Kidney capillary endothelial cell (primary cell): ENCODE measurements around the gene ISG20L2.

Experiments used
- DNase-seq: peaks from one replicate; pipeline ENCODE4 v3.0.0-alpha.2; 2018; ENCODE audit warnings: low spot score

The ISG20L2 gene

DNA sequence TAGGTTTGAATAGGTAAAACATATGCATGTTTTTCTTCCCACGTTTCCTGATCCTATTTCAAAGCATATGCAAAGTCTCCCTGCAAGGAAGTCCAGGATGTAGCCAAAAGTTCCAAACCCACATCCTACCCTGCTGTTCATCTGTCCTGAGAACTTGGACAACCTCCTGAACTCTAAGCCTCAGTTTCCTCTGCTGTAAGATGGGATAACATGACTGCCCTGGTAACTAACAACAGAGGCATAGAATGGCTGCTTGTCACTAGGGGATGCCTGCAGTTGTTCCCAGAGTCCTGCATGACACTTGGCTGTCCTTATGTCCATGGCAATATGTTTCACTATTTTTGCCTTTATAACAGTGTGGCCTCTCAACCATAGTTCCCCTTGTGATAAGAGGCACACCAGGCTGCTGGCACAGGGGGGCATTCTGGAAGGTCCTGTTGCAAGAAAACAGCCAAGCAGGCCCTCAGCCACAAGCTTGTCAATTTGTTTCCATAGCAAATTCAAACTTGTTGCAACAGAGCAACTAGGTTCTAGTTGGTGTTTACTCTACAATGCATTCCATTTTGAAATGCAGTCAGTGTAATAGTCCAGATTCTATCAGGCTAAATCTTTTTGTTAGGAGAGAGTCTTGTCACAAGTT lies 24.4 kb upstream of the ISG20L2 start:
- no peak for DNase-seq

DNA sequence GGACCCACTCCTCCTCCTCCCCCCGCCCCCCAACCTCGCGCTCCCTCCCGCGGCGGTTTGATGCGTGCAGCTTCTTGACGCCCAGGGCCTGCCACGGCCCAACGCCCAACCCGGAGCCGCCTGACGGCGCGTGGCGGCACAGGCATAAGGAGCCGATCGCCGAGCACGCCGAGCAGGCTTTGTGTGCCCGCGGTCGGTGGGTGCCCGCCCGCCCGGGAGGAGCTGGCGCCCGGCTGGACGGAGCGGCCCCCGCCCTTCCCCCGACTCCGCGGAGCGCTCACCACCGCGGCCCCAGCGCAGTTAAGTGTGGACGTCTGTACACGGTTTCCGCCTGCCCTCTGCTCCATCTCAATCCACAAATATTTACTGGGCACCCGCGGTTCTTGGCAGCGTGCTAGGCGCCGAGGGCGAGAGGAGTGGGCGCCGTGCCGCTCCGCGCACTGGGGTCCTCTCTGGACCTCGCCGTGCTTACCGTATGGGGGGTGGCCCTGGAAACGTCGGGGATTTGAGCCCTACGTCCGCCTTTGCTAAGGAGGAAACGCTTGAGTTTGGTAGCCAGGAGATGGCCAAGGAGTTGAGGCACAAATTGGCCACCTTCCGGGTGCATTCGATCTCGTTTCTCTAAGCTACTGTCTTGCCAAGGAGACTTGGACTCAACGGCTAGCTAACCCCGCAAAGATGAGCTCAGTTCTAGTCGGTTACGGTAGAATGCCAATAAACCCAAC lies 23.4 kb upstream of the ISG20L2 start:
- DNase-seq: peak; percentile 87

DNA sequence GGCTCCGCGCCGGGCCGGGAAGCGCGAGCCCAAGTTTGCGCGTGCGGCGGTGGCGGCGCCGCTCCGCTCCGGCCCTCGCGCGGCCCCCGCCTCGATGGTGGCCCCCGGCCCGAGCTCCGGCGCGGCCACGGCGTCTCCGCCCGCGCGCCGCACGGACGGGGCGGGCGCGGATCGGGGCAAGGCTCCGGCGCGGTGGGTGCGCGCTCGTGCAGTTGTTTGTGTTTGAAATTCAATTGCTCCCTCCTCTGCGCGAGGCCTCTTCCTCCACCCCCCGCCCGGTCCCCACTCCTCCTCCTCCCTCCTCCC lies 22.8 kb upstream of the ISG20L2 start, which contains the start of gene HDGF:
HDGF (minus strand) TSS at position 225 of the 306 bp plus-strand sequence. CDS start 246 bp downstream, outside the sequence.
- no peak for DNase-seq

GRCh38 chr1:156750711-156751450 lies 22.3 kb upstream of the ISG20L2 start:
- DNase-seq: peak; percentile 26

GRCh38 chr1:156750191-156750672 lies 21.7 kb upstream of the ISG20L2 start:
- no peak for DNase-seq

- no peak for DNase-seq
Measured at GRCh38 chr1:156749419-156750118, 21.0 kb upstream of the ISG20L2 start.

GRCh38 chr1:156748670-156749418 lies 20.3 kb upstream of the ISG20L2 start:
- peak; percentile 37 for DNase-seq

- no peak for DNase-seq
Measured at GRCh38 chr1:156747742-156748669, 19.4 kb upstream of the ISG20L2 start.

DNA sequence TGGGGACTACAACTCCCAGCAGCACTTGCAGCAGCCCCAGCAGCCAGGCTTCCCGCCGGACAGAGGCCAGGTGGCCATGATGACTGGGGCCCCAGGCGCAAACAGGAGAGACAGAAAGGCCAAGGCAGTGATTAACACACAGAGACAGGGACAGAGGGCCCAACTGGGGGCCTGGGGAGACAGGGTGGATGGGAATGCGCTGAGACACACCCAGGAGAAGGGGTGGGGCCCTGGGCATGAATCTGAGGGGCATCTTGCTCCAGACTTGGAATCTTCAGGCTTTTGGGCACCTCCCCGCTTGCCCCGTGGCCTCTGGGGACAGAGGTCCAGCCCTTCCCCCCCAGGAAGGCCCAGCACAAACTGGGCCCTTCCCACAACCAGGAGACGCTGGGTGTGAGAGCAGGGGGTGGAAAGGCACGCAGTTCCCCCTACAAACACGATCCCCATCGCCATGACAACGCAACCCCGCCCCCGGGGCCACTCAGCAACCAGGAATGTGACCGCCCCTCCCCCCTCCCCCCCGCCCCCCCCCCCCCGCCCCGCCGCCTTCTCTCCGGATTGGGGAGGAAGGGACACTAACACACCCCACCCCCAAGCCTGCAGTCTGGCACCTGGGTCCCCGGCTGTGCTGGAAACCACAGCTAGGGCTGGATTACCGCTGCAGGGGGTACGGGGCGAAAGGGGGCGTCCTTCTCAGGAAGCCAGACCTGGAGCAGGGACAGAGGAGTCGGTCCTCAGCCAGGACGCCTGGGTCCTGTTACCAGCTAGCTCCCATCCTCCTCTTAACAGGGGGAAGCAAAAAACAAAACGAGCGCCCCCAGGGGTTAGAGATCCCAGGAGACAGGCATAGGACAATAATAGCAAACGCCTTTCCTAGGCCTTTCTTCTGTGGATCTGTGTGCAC lies 18.4 kb upstream of the ISG20L2 start:
- DNase-seq: peak; percentile 87

DNA sequence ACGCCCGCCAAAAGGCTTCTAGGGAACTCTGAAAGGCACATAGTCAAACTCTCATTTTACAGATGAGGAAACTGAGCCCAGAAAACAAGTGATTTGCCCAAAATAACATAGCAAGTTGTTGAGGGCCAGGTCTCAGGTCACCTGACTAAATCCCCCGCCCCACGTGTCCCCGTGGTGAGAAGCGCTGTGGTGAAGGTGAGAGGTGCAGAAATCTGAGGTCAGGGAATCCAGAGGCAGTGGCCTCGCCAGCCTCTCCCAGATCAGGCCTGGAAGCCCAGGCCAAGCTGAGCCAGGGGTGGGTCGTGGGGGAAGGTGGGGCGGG lies 17.8 kb upstream of the ISG20L2 start:
- no peak for DNase-seq

DNA sequence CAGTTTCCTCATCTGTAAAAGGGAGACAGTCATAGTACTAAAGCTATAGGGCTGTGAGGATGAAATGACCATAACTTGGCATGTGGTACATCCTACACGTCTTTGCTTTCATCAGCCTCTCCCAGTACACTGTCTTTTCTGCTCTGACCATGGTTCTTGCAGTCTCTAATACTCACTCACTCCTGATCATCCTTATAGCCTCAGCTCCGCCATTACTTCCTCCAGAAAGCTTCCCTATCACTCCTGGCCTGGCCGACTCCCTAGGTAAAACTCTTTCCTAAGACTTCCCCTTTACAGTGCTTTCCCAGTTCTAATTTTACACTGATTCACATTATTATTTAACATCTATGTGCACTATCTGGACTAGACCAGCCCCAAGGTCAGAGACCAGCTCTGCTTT lies 17.3 kb upstream of the ISG20L2 start:
- no peak for DNase-seq

- DNase-seq: no peak
Measured at GRCh38 chr1:156744786-156745419, 16.3 kb upstream of the ISG20L2 start.

- no peak for DNase-seq
Measured at GRCh38 chr1:156744344-156744743, 15.8 kb upstream of the ISG20L2 start.

DNA sequence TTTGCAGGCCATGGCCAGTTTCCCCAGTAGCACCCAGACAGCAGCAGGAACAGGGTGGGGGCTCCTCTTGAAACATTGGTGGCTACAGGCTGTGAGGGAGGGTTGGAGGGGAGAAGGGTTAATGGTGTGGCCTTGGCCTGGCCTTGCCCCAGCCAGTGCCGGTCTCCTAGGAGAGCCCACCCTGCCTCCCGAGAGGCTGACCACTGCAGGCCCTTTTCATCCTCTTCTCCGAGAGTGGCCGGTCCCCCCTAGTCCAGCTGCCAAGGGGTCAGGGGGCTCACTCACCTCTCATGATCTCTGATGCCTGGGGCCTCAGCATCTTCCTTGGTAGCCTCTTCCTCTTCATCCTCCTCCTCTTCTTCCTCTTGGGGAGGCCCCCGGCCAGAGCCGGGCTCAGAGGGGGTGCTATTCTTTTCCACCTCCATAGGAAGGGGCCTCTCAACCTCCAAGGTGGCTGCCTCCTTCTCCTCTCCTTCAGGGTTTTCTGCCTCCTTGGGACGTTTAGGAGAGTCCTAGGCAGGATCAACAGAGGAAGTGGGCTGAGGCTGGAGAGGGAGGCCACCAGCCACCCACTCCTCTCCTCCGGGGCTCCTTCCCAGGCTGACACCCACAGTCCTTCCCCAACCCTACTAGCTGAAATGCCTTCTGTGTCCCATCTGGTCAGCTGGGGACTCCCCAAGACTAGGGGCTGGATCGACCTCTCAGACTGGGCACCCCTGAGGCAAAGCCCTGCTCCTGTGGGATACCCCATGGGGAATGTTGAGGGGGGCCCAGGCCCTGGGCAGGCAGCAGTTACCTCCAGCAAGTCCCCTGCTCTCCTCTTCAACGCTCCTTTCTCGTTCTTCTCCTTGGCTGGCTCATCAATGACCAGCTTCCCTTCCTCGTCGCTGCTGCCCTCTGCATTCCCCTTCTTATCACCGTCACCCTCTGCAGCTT lies 15.1 kb upstream of the ISG20L2 start:
- no peak for DNase-seq

GRCh38 chr1:156742801-156743200 lies 14.2 kb upstream of the ISG20L2 start:
- no peak for DNase-seq

DNA sequence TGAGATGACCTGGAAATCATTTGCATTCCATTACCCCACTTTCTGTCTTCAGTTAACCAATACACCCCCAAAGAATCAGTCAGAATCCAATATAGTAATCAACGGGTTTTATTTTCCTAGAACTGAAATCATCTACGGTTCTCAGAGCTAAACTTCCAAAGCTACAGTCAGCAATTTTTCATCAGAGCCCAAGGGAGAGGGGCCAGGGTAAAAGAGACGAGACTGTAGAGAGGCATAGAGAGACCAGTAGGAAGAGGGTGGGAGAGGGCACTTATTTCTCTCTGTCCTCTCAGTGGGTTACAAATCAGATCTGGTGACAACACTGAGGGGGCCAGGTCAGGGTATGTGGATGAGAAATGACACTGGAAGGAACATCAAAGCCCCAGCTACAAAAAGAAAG lies 13.5 kb upstream of the ISG20L2 start:
- no peak for DNase-seq

- DNase-seq: no peak
Measured at GRCh38 chr1:156741481-156741983, 13.0 kb upstream of the ISG20L2 start.
